Esophagus squamous epithelium (tissue), 4 donors: ENCODE data around the gene IL20RA.

Source experiments
- POLR2A ChIP-seq, 4 donors: fragments of 450-650 bp; IDR thresholded peaks; one replicate each; pipeline ENCODE4 v1.6.1; 2017; ENCODE audit warnings: antibody characterized with exemption in 4 of 4, mild to moderate bottlenecking in 4 of 4, moderate library complexity in 3 of 4
- TF ChIP-seq, protein P1 (sequence below), 6 experiments: fragments of 450-650 bp in 4 of 6; fragments of 200-600 bp in 2 of 6; sonication (generic) in 2 of 6; IDR thresholded peaks; one replicate each; pipeline ENCODE4 v1.5.1; 2016 to 2019; ENCODE audit warnings: antibody characterized with exemption in 6 of 6, mild to moderate bottlenecking in 4 of 6, moderate library complexity in 4 of 6

DNA sequence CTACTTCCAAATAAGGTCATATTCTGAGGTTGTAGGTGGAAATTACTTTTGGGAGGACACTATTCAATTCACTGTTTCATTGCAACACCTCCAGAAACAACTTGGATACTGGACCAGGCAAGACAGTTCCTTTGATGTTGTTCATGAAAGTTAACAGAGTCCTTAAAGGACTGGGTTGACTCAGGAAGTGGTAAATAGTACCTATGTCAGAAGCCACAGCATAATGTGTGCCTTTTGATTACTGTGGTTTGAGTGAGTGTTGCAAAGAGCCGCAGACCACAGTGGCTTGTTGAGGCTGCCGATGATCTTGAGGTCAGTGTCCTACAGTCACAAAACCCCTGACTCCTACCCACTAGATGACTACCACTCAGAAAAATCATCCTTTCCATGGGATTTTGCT is 10.9 kb downstream of the IL20RA start:
- TF ChIP-seq, protein P1, sequence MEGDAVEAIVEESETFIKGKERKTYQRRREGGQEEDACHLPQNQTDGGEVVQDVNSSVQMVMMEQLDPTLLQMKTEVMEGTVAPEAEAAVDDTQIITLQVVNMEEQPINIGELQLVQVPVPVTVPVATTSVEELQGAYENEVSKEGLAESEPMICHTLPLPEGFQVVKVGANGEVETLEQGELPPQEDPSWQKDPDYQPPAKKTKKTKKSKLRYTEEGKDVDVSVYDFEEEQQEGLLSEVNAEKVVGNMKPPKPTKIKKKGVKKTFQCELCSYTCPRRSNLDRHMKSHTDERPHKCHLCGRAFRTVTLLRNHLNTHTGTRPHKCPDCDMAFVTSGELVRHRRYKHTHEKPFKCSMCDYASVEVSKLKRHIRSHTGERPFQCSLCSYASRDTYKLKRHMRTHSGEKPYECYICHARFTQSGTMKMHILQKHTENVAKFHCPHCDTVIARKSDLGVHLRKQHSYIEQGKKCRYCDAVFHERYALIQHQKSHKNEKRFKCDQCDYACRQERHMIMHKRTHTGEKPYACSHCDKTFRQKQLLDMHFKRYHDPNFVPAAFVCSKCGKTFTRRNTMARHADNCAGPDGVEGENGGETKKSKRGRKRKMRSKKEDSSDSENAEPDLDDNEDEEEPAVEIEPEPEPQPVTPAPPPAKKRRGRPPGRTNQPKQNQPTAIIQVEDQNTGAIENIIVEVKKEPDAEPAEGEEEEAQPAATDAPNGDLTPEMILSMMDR (IDR thresholded peaks at IDR 0.05), result no peak
- TF ChIP-seq POLR2A (IDR thresholded peaks at IDR 0.05), result no peak
